Right renal cortex interstitium (tissue), 3 donors: Measurements from ENCODE around the gene ELANE. TPM values are rescaled to one million over a fixed set of nuclear protein-coding genes. Genes with fewer than 3 reads are reported as not detected.

Source experiments
- polyA plus RNA-seq, 3 donors: library from polyadenylated mRNA; unstranded; fragments of 120-200 nt; gene quantifications; one replicate each; pipeline ENCODE4 v1.2.1, GENCODE V29; 2013; ENCODE audit not compliant: insufficient read length in 3 of 3

Gene ELANE
- polyA plus RNA-seq, 3 donors = 0.29 to 0.51 TPM; not detected in 1

Other genes starting within 250 kb of the ELANE start
- 10 to 100 TPM; 55.5 to 58.1 (median 56.1) TPM for gene POLRMT, start 218.8 kb upstream of the ELANE start, polyA plus RNA-seq
- gene FGF22, start 212.4 kb upstream of the ELANE start, polyA plus RNA-seq = under 1 TPM; 0.32 to 0.42 (median 0.35) TPM
- 10 to 100 TPM; 18.8 to 22.9 (median 21.4) TPM for gene RNF126, start 189.1 kb upstream of the ELANE start, polyA plus RNA-seq
- gene FSTL3, start 175.9 kb upstream of the ELANE start, polyA plus RNA-seq = 10 to 100 TPM; 15.1 to 16.2 (median 16.2) TPM
- gene PRSS57, start 156.9 kb upstream of the ELANE start, polyA plus RNA-seq = under 1 TPM; 0.13 to 0.19 (median 0.15) TPM
- gene PALM, start 143.4 kb upstream of the ELANE start, polyA plus RNA-seq = 10 to 100 TPM; 62.7 to 78.6 (median 77.9) TPM
- 1 to 10 TPM; 6.4 to 7.6 (median 6.5) TPM for gene MISP, start 101.2 kb upstream of the ELANE start, polyA plus RNA-seq
- 100 to 1,000 TPM; 356 to 395 (median 364) TPM for gene PTBP1, start 54.9 kb upstream of the ELANE start, polyA plus RNA-seq
- 10 to 100 TPM in 2 of 3 donors, 1 to 10 TPM in 1; 9.5 to 12.3 (median 11.1) TPM for gene PLPPR3, start 30.3 kb upstream of the ELANE start, polyA plus RNA-seq
- gene AZU1, start 24.5 kb upstream of the ELANE start, polyA plus RNA-seq = 1 to 10 TPM in 1 of 3 donors, under 1 TPM in 2; 0.31 to 1.1 (median 0.83) TPM
- gene PRTN3, start 11.3 kb upstream of the ELANE start, polyA plus RNA-seq = 1 to 10 TPM in 1 of 3 donors, under 1 TPM in 2; 0.32 to 1.6 (median 0.78) TPM
- gene CFD, start 7.4 kb downstream of the ELANE start, polyA plus RNA-seq = 1 to 10 TPM; 1.4 to 2.0 (median 2.0) TPM
- 10 to 100 TPM; 41.8 to 54.4 (median 43.9) TPM for gene MED16, start 40.9 kb downstream of the ELANE start, polyA plus RNA-seq
- gene RNU6-9, start 41.2 kb downstream of the ELANE start, polyA plus RNA-seq = not detected
- 10 to 100 TPM; 32.0 to 37.7 (median 34.1) TPM for gene R3HDM4, start 60.9 kb downstream of the ELANE start, polyA plus RNA-seq
- under 1 TPM; 0.19 to 0.67 (median 0.43) TPM for gene KISS1R, start 65.0 kb downstream of the ELANE start, polyA plus RNA-seq
- 10 to 100 TPM; 16.2 to 18.9 (median 17.1) TPM for gene ARID3A, start 73.7 kb downstream of the ELANE start, polyA plus RNA-seq
- gene WDR18, start 132.0 kb downstream of the ELANE start, polyA plus RNA-seq = 10 to 100 TPM; 31.1 to 34.6 (median 34.3) TPM
- under 1 TPM; 0.37 to 0.38 (median 0.37) TPM for gene GRIN3B, start 148.1 kb downstream of the ELANE start, polyA plus RNA-seq
- 100 to 1,000 TPM in 1 of 3 donors, 10 to 100 TPM in 2; 86.9 to 103 (median 93.5) TPM for gene TMEM259, start 168.8 kb downstream of the ELANE start, polyA plus RNA-seq
- gene RNU6-2, start 169.2 kb downstream of the ELANE start, polyA plus RNA-seq = not detected
- 100 to 1,000 TPM; 151 to 175 (median 158) TPM for gene CNN2, start 174.3 kb downstream of the ELANE start, polyA plus RNA-seq
- gene ABCA7, start 187.8 kb downstream of the ELANE start, polyA plus RNA-seq = 1 to 10 TPM; 6.1 to 6.6 (median 6.5) TPM
- gene ARHGAP45, start 214.9 kb downstream of the ELANE start, polyA plus RNA-seq = 10 to 100 TPM in 1 of 3 donors, 1 to 10 TPM in 2; 7.2 to 10.6 (median 9.1) TPM
- 100 to 1,000 TPM; 128 to 161 (median 143) TPM for gene POLR2E, start 243.1 kb downstream of the ELANE start, polyA plus RNA-seq